Neuronal stem cell (in vitro differentiated cells): Measurements from ENCODE around the gene ABHD15.

ENCODE experiments used
- DNase-seq: peaks from one replicate; pipeline ENCODE4 v3.0.0-alpha.2; 2013; ENCODE audit warnings: low spot score
- H2AFZ ChIP-seq: one replicate; pipeline ENCODE4 v1.6.1; 2013; ENCODE audit warnings: mild to moderate bottlenecking, low read length, inconsistent platforms
- H2AK5ac ChIP-seq: 2 replicates; pipeline ENCODE4 v1.6.1; 2013; ENCODE audit warnings: low read depth, mild to moderate bottlenecking, inconsistent platforms, low read length, moderate library complexity, mixed read lengths
- H2BK120ac ChIP-seq: 2 replicates; pipeline ENCODE4 v1.6.1; 2013; ENCODE audit warnings: low read depth, mild to moderate bottlenecking, inconsistent platforms, low read length, moderate library complexity, mixed read lengths
- H2BK12ac ChIP-seq: one replicate; pipeline ENCODE4 v1.6.1; 2013; ENCODE audit warnings: low read length, inconsistent platforms
- H2BK15ac ChIP-seq: 2 replicates; pipeline ENCODE4 v1.6.1; 2013; ENCODE audit warnings: mild to moderate bottlenecking, low read length, inconsistent platforms, mixed read lengths
- H2BK5ac ChIP-seq: one replicate; pipeline ENCODE4 v1.6.1; 2013; ENCODE audit warnings: inconsistent platforms, mild to moderate bottlenecking, low read length, moderate library complexity
- H3K14ac ChIP-seq: one replicate; pipeline ENCODE4 v1.6.1; 2013; ENCODE audit warnings: low read length, inconsistent platforms
- H3K18ac ChIP-seq: 2 replicates; pipeline ENCODE4 v1.6.1; 2013; ENCODE audit warnings: low read length, inconsistent platforms
- H3K23ac ChIP-seq: 2 replicates; pipeline ENCODE4 v1.6.1; 2013; ENCODE audit warnings: low read depth, mild to moderate bottlenecking, mixed read lengths, low read length, inconsistent platforms; ENCODE audit not compliant: poor library complexity
- H3K27ac ChIP-seq: replicated peaks from 3 replicates; pipeline ENCODE4 v1.5.1; 2013; ENCODE audit warnings: low read length, inconsistent platforms
- H3K27me3 ChIP-seq, 3 experiments: 2 replicates each; pipeline ENCODE4 v1.6.1; 2013; ENCODE audit warnings: low read length in 3 of 3, mild to moderate bottlenecking in 2 of 3, inconsistent platforms in 1 of 3, low read depth in 1 of 3, mixed read lengths in 1 of 3, moderate library complexity in 1 of 3; ENCODE audit not compliant: control insufficient read depth in 3 of 3, insufficient read depth in 3 of 3
- H3K36me3 ChIP-seq, 2 donors: replicated peaks in 1 of 2; 2 replicates each; pipeline ENCODE4 v1.6.1; 2013; ENCODE audit warnings: low read length in 2 of 2; ENCODE audit not compliant: control insufficient read depth in 2 of 2, insufficient read depth in 2 of 2
- H3K4ac ChIP-seq: 2 replicates; pipeline ENCODE4 v1.6.1; 2013; ENCODE audit warnings: inconsistent platforms, mild to moderate bottlenecking, low read length, moderate library complexity
- H3K4me1 ChIP-seq, 2 donors: 1 replicate in 1 of 2; 2 replicates in 1 of 2; pipeline ENCODE4 v1.6.1; 2013; ENCODE audit warnings: low read length in 2 of 2, low read depth in 1 of 2; ENCODE audit not compliant: control insufficient read depth in 2 of 2, insufficient read depth in 1 of 2
- H3K4me2 ChIP-seq: one replicate; pipeline ENCODE4 v1.6.1; 2013; ENCODE audit warnings: mild to moderate bottlenecking, low read length, inconsistent platforms; ENCODE audit not compliant: insufficient read depth, poor library complexity, severe bottlenecking
- H3K4me3 ChIP-seq, 2 donors: 2 replicates each; pipeline ENCODE4 v1.5.1; 2013; ENCODE audit warnings: low read length in 2 of 2, mild to moderate bottlenecking in 2 of 2, inconsistent platforms in 1 of 2, moderate library complexity in 1 of 2
- H3K79me1 ChIP-seq: one replicate; pipeline ENCODE4 v1.6.1; 2013; ENCODE audit warnings: low read depth, mild to moderate bottlenecking, inconsistent platforms, low read length, moderate library complexity
- H3K9ac ChIP-seq: one replicate; pipeline ENCODE4 v1.6.1; 2013; ENCODE audit warnings: mild to moderate bottlenecking, low read depth, low read length, inconsistent platforms; ENCODE audit not compliant: poor library complexity
- H3K9me3 ChIP-seq, 2 donors: replicated peaks in 1 of 2; 2 replicates each; pipeline versions ENCODE3 to v1.6.1; 2013; ENCODE audit warnings: low read length in 2 of 2, mild to moderate bottlenecking in 2 of 2, inconsistent platforms in 1 of 2, low read depth in 1 of 2, mixed read lengths in 1 of 2, moderate library complexity in 1 of 2; ENCODE audit not compliant: control insufficient read depth in 2 of 2, insufficient read depth in 1 of 2
- H4K8ac ChIP-seq: one replicate; pipeline ENCODE4 v1.6.1; 2013; ENCODE audit warnings: low read depth, mild to moderate bottlenecking, inconsistent platforms, low read length, moderate library complexity
- H4K91ac ChIP-seq: one replicate; pipeline ENCODE4 v1.6.1; 2013; ENCODE audit warnings: low read length, low read depth, mild to moderate bottlenecking, inconsistent platforms; ENCODE audit not compliant: poor library complexity
- WGBS, 2 donors: extraction: QIAGEN DNeasy Blood & Tissue Kit; methylation state at CpG; one replicate each; pipeline ENCODE4 v1.1.7; 2013; ENCODE audit warnings: missing lambda C conversion rate in 2 of 2, mixed read lengths in 1 of 2; ENCODE audit not compliant: insufficient read length in 2 of 2, insufficient replicate concordance in 1 of 2; ENCODE audit errors: extremely low coverage in 2 of 2; 5-methylcytosine and 5-hydroxymethylcytosine counted together

ABHD15 gene

DNA sequence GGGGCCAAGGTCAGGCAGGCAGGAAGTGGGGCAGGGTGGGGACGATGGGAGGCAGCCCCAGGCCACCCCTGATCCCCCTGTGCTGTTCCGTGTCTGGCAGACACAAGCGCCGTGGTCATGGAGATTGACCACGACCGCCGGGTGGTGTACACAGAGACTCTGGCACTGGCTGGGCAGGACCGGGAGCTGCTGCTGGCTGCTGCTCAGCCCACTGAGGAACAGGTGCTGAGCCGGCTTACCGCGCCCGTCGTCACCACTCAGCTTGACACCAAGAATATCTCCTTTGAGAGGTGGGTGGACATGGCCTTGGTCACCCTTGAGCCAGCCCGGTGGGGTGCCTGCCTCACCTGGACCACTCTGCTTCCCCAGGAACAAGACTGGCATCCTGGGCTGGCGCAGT lies 42.1 kb upstream of the ABHD15 start:
- peak overlapping the region; percentile 4 for H3K23ac ChIP-seq
- H3K36me3 ChIP-seq = peaks cover 6 to 47% of the 10 kb centered on the region in 2 donors
- no peak overlapping the region for H2BK120ac ChIP-seq
- peaks cover 0 to 3% of the 10 kb centered on the region in 2 donors for H3K9me3 ChIP-seq
- no peak overlapping the region for H2AFZ ChIP-seq
- H3K4ac ChIP-seq = no peak overlapping the region
- H3K4me3 ChIP-seq = no peak overlapping the region
- H4K91ac ChIP-seq = no peak overlapping the region
- no CpG with 5 or more reads among the region's 15 CpGs for WGBS, 2 donors
- no peak overlapping the region for H3K27ac ChIP-seq
- no peak overlapping the region for H2BK15ac ChIP-seq
- peaks cover 0 to 5% of the 10 kb centered on the region in 2 donors for H3K4me1 ChIP-seq
- H2BK12ac ChIP-seq = no peak overlapping the region
- H2AK5ac ChIP-seq = no peak overlapping the region
- DNase-seq = no peak
- H3K9ac ChIP-seq = no peak overlapping the region
- no peak overlapping the region for H3K4me2 ChIP-seq
- no peak overlapping the region for H3K14ac ChIP-seq
- H3K27me3 ChIP-seq = peaks cover 0 to 1% (median 0%) of the 10 kb centered on the region in 3 experiments
- no peak overlapping the region for H4K8ac ChIP-seq
- H3K18ac ChIP-seq = no peak overlapping the region
- peak overlapping the region; percentile 16 for H2BK5ac ChIP-seq
- H3K79me1 ChIP-seq = peaks cover 4% of the 10 kb centered on the region

DNA sequence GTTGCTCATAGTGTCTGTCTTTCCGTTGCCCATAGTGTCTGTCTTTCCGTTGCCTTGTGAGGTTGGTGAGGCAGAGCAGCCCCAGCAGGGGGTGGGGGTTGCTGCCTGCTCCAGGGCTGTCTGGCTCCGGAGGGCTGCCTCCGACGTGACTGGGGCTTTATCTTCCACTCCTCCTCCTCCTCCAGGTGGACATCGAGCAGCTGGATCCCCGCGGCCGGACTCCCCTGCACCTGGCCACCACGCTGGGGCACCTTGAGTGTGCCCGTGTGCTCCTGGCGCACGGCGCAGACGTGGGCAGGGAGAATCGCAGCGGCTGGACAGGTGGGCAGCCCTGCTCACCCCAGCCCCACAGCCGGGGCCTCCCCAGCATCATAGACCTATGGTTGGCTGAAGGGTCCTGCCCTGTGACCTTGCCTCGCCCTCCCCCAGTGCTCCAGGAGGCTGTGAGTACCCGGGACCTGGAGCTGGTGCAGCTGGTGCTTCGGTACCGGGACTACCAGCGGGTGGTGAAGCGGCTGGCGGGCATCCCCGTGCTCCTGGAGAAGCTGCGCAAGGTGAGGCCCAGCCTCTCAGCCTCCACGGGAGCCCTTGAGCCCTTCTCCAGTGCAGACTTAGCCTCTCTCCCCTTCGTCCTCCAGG lies 40.8 kb upstream of the ABHD15 start:
- Histone ChIP-seq H2AFZ (no peak overlapping the region), H3K36me3 (peaks cover 3 to 43% of the 10 kb centered on the region in 2 donors), H2BK5ac (peak overlapping the region; percentile 53), H3K4me3 (no peak overlapping the region), H3K4me2 (no peak overlapping the region), H3K27me3 (peaks cover 0 to 1% (median 0%) of the 10 kb centered on the region in 3 experiments), H3K23ac (no peak overlapping the region), H3K79me1 (peaks cover 4% of the 10 kb centered on the region), H4K91ac (no peak overlapping the region), H3K4me1 (no peaks in the 10 kb centered on the region), H2BK15ac (peak overlapping the region; percentile 49), H4K8ac (no peak overlapping the region), H3K27ac (no peak overlapping the region), H2BK120ac (no peak overlapping the region), H3K18ac (peak overlapping the region; percentile 17), H2AK5ac (peak overlapping the region; percentile 83), H3K4ac (no peak overlapping the region), H3K14ac (peak overlapping the region; percentile 17), H3K9me3 (peaks cover 0 to 1% of the 10 kb centered on the region in 2 donors), H2BK12ac (no peak overlapping the region), H3K9ac (no peak overlapping the region)
- no CpG with 5 or more reads among the region's 29 CpGs for WGBS, 2 donors
- no peak for DNase-seq

DNA sequence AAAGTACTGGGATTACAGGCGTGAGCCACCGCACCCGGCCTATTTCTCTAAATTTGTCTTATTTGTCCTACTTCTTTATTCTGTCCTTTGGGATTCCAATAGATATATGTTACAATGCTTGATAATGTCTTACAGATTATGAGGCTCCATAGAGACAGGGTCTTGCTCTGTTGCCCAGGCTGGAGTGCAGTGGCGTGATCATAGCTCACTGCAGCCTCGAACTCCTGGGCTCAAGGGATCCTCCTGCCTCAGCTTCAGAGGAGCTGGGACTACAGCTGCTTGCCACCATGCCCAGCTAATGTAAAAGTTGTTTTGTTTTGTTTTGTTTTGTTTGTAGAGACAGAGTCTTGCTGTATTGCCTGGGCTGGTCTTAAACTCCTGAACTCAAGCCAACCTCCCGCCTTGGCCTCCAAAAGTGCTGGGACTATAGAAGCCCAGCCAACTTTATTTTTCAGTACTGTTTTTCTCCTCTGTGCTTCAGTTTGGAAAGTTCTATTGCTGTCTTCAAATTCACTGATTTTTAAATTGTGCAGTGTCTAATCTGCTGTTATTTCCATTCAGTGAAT lies 36.4 kb upstream of the ABHD15 start:
- WGBS, 2 donors = no CpG with 5 or more reads among the region's 6 CpGs
- no peak overlapping the region for H2AK5ac ChIP-seq
- no peak overlapping the region for H3K23ac ChIP-seq
- peaks cover 0 to 9% of the 10 kb centered on the region in 2 donors for H3K4me1 ChIP-seq
- no peak overlapping the region for H2BK12ac ChIP-seq
- H2BK5ac ChIP-seq = no peak overlapping the region
- H3K4ac ChIP-seq = no peak overlapping the region
- H3K36me3 ChIP-seq = peaks cover 0 to 4% of the 10 kb centered on the region in 2 donors
- H3K4me3 ChIP-seq = no peak overlapping the region
- no peaks in the 10 kb centered on the region for H3K9me3 ChIP-seq
- H3K9ac ChIP-seq = no peak overlapping the region
- no peak overlapping the region for H4K8ac ChIP-seq
- H3K18ac ChIP-seq = no peak overlapping the region
- H3K79me1 ChIP-seq = peaks cover 3% of the 10 kb centered on the region
- no peak for DNase-seq
- H3K27ac ChIP-seq = no peak overlapping the region
- peaks cover 0 to 1% (median 0%) of the 10 kb centered on the region in 3 experiments for H3K27me3 ChIP-seq
- H2AFZ ChIP-seq = no peak overlapping the region
- no peak overlapping the region for H2BK120ac ChIP-seq
- no peak overlapping the region for H2BK15ac ChIP-seq
- H4K91ac ChIP-seq = no peak overlapping the region
- H3K14ac ChIP-seq = no peak overlapping the region
- H3K4me2 ChIP-seq = no peak overlapping the region

DNA sequence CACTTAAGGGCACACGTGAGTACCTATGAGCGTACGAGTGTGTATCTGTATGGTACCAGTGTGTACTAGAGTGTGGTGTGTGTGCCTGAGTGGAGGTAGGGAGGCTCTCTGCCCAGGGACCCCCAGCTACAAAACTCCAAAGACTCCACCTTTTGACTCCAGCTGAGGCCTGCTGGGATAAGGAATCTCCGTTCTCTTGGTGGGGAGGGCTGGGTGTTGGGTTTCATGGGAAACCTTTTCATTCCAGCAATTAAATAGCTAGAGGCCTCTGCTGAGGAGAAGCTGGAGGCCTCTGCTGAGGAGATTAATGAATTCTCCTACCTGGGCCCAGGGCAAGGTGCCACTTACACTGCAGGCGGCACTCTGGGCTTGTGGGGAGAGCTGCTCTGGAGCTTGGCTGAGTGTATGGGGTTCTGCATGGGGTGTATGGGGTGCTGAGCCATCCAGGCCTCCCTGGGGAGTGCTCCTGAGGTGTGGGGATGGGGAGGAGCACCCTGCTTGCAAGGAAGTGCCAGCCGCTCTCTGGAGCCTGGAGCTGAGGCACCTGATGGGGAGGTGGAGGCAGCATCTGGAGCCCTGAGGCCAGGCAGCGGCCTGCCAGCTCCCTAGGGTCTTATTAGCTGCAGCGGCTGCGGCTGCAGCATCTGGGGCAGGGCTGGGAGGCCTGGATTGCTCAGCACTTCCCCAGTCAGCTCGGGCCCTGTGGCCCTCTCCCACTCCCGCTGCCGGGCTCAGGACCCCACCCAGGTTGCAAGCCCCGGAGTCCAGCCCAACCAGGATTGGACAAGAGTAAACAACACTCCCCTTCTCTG lies 30.7 kb upstream of the ABHD15 start:
- Histone ChIP-seq H3K4ac (no peak overlapping the region), H2AFZ (no peak overlapping the region), H3K79me1 (peaks cover 11% of the 10 kb centered on the region), H3K14ac (peak overlapping the region; percentile 58), H3K4me3 (no peak overlapping the region), H3K9ac (no peak overlapping the region), H3K4me2 (peak overlapping the region; percentile 14), H3K4me1 (peaks cover 29 to 36% of the 10 kb centered on the region in 2 donors), H3K23ac (no peak overlapping the region), H2AK5ac (peak overlapping the region; percentile 58), H4K91ac (peak overlapping the region; percentile 77), H4K8ac (no peak overlapping the region), H2BK120ac (no peak overlapping the region), H3K27ac (peak overlapping the region; percentile 75), H3K18ac (peak overlapping the region; percentile 96), H3K36me3 (no peaks in the 10 kb centered on the region), H2BK12ac (peak overlapping the region; percentile 98), H3K9me3 (no peaks in the 10 kb centered on the region), H2BK5ac (peak overlapping the region; percentile 83), H2BK15ac (peak overlapping the region; percentile 91), H3K27me3 (no peaks in the 10 kb centered on the region)
- no CpG with 5 or more reads among the region's 13 CpGs for WGBS, 2 donors
- no peak for DNase-seq
